ENCODE data around the gene FOXF1.

FOXF1 gene

DNA sequence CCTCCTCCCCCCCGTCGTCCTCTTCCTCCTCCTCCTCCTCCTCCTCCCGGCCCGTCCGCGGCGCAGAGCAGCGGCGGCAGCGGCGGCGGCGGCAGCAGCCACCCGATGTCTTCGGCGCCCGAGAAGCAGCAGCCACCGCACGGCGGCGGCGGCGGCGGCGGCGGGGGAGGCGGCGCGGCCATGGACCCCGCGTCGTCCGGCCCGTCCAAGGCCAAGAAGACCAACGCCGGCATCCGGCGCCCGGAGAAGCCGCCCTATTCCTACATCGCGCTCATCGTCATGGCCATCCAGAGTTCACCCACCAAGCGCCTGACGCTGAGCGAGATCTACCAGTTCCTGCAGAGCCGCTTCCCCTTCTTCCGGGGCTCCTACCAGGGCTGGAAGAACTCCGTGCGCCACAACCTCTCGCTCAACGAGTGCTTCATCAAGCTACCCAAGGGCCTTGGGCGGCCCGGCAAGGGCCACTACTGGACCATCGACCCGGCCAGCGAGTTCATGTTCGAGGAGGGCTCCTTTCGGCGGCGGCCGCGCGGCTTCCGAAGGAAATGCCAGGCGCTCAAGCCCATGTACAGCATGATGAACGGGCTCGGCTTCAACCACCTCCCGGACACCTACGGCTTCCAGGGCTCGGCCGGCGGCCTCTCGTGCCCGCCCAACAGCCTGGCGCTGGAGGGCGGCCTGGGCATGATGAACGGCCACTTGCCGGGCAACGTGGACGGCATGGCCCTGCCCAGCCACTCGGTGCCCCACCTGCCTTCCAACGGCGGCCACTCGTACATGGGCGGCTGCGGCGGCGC, at the start of gene FOXF1:
FOXF1 (plus strand) TSS at position 63 of the 797 bp plus-strand sequence; CDS start at position 106, 43 bp downstream.
- DNase-seq (ENCODE audit: low read depth in 2 of 2): no peak

DNA sequence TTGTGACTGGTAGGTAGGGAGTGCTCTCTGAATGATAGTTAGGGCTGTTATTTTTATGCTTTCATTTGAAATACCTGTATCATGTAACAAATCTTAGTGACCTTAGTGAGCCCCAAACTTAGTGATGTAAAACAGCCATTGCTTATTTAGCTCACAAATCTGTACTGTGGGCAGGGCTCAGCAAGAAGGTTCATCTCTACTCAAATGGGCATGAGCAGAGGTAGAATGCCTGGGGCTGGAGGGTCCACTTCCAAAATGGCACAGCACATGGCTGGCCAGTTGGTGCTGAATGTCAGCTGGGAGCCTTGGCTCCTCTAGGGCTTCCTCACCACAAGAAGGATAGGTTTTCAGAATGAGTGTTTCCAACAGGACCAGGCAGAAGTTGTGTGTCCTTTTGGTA, 49.3 kb upstream of the FOXF1 start:
- DNase-seq (ENCODE audit: low read depth in 2 of 2): no peak

DNA sequence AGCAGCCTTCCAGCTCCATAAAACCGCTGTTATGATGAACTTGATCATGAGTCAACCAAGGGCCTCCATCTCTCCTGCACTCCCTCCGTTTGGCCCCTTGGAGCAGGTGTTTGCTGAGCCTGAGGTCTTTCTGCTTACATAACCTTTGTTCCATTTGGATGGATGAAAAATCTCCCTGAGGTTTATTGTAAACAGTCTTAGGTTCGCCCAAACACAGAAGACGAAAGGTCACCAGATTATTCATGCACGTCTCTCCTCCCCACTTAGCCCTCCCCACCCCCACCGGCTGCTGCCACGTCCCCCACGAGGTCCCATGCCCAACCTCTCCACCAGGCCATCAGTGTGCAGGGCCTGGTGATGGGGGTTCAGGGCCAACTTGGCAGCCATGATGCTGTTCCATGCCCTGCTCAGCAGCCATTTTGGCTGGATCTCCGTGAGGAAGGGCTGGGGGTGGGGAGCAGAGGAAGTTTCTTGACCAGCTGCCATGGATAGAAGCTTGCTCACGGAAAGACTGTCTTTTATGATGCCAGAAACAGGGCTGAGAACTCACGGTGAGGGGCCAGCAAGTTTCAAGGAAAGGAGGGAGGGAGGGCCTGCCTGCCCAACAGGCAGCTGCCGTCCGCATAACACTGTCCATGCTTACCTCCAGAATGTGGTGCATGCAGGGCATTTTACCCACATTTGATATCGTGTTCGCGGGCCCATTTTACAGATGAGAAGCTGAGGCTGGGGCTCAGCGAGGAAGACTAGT, 47.8 kb upstream of the FOXF1 start:
- no peak for DNase-seq (ENCODE audit: low read depth in 2 of 2)

DNA sequence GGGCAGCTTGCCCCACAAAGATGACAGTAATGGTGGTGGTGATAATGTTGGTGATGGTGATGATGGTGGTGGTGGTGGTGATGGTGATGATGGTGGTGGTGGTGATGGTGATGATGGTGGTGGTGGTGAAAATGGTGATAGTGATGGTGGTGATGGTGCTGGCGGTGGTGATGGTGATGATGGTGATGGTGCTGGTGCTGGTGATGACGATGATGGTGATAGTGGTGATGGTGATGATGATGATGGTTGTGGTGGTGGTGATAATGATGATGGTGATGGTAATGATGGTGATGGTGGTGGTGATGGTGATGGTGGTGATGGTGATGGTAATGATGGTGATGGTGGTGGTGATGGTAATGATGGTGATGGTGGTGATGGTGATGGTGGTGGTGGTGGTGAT, 46.3 kb upstream of the FOXF1 start:
- no peak for DNase-seq (ENCODE audit: low read depth in 2 of 2)

DNA sequence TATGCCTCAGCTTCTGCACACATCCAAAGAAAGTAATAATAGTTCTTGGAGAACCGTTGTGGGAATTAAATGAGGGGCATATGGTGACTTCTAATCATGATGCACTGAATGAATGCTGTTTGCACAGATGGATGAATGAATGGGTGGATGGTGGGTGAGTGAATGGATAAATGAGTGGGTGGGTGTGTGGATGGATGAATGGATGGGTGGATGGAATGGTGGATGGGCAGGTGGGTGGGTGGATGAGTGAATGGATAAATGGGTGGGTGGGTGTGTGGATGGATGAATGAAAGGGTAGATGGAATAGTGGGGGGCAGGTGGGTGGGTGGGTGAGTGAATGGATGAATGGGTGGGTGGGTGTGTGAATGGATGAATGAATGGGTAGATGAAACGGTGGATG, 44.9 kb upstream of the FOXF1 start:
- DNase-seq (ENCODE audit: low read depth in 2 of 2): no peak

DNA sequence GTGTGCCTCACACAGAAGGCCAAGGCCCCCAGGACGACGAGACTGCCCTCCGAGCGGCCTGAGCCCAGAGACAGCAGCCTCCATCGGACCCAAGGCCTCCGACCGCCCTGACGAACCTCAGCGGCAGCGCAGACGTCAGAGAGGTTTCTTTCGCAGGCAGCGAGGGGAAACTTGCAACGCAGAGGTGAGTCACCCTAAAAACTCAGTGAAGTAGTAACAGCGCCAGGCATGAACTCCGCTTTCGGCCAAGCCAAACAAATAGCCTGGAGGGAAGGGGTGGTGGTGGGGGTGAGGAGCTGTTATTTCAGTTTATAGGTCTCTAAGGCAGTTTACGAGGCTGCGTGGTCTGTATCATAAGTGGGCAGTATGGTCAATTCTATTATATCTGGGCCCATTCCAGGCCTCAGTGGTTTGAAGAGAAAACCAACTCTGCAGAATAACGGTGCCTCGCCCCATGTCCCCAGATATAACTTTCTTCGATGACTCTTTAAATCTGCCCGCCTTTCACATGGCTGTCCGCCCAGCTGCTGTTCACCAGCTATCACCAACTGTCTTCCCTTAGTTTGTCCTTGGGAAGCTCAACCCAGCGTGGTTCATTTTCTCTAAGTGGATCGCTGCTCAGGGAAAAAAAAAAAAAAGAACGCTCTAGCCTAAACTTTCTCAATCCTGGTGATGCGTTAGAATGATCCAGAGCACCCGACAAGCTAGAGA, 43.5 kb upstream of the FOXF1 start:
- DNase-seq (ENCODE audit: low read depth in 2 of 2): no peak

DNA sequence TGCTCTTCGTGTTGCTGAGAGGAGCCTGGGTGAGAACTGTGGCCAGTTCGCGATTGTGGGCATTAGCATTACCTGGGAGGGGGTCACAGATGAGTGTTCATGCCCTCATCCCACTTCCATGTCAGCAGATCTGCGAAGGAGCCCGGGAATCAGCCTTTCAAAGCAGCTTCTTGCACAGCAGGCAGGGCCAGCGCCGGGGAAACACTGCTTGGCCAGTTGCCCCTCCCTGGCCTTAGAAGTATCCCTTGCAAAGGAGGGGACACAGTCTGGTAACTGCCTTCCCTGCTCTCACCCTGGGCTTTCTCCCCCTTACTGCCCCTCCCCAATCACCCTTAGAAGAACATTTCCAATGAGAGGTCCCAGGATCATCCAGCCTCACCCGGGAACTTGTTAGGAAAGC, 42.8 kb upstream of the FOXF1 start:
- DNase-seq (ENCODE audit: low read depth in 2 of 2): no peak

DNA sequence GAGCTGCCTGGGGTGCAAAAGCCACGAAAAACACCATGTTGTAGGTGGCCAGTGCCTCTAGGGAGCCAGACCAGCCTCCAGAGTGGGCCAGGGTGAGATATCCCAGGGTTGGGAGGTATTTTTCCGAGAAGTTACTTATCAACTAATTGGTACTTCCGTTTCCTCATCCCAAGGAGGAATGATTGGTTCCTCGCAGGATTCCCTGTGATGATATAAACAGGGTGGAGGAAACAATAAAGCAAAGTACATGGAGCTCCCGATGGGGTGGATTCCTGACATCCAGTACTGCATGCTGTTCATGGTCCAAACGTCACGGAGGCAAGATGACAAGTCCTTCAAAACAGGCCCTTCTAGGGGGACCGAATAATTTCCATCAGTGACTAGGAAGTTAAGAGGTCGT, 39.4 kb upstream of the FOXF1 start:
- no peak for DNase-seq (ENCODE audit: low read depth in 2 of 2)

DNA sequence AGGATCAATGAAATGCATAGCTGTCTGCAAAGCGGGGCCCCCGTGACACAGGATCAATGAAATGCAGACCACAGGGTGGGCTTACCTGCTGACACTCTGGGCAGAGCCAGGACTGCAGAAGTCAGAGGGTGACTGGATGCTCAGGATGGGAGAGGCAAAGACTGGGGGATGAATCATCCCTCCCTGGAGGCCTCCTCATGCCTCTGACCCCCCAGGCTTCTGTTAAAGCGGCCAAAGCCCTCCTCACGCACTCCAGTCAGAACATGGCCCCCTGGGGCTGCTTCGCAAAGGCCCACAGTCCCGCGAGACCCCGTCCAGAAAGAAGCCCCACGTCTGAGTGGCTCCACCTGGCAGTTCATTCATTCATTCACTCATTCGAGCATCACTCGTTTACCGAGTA, 38.4 kb upstream of the FOXF1 start:
- DNase-seq (ENCODE audit: low read depth in 2 of 2): no peak

DNA sequence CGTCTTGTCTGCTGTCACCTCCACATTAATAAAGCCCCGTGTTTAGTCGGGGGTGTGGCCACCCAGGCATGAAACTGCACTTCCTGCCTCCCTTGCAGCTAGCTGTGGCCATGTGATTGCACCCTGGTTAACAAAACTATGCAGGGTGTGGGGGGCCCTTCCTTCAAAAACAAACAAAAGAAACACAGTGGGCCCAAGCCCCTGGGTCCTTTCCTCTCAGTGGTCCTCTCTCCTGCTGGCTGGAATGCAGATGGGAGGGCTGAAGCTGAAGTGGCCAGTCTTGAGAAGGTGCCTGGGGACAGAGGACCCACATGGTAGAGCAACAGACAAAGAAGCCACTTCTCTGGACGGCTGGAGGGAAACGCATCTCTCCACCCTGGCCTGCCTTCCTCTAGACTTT, 38.0 kb upstream of the FOXF1 start:
- no peak for DNase-seq (ENCODE audit: low read depth in 2 of 2)

DNA sequence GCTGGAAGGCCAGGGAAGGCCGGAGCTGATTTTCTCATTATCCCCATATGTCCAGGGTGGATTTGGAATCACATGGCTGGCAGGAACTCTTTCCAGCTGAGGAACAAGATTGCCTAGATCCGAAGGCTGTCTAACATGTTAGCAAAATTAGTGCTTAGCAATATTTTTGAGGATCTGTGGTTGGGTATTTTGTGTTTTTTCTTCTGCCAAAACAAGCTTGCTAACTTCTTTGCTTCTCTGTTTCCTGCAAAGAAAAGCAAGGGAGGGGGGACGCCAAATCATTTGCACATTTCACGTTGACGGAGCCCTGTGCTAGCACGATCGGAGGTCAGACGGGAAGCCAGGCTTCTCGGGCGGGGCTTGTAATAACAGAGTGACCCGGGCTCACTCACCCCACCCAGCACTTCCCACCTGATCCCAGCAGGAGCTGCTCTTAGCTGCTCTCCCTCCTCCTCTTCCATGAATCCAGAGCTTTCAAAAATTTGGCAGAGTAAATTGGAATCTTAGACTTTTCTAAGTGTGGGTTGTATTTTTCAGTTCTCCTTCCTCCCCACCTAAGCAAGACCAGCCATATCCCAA, 33.3 kb upstream of the FOXF1 start:
- DNase-seq (ENCODE audit: low read depth in 2 of 2): no peak

DNA sequence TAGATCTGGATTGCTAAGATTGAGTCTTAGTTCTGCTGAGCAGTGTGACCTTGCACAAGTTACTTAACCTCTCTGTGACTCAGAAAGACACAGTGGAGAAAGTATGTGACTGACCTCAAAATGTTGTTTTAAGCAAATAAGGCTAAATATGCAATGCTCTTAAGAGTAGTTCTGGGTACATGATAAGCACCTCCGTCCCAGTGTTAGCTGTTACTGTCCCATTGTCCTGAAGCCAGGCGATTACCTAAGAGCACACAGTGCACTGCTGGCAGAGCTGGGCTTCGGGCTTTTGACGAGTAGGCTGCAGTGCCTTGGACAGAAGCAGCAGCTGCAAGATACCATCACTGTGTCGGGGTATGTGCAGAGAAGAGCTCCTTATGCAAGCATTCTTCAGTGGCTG, 32.7 kb upstream of the FOXF1 start:
- DNase-seq (ENCODE audit: low read depth in 2 of 2): no peak

DNA sequence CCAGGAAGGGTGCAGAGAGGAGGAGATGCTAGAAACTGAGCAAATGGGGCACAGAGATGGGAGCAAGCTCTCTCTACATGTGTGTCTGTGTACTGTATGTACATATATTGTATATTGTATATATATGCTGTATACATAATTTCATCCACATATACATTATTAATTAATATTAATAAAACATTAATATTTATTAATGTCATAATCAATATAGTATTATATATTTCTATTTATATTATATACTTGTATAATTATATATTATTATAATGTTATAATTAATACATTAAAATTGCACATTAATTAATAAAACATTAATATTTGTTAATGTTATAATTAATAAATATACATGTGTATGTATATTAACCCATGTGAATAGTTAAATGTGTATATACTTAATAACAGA, 31.5 kb upstream of the FOXF1 start:
- DNase-seq (ENCODE audit: low read depth in 2 of 2): no peak

DNA sequence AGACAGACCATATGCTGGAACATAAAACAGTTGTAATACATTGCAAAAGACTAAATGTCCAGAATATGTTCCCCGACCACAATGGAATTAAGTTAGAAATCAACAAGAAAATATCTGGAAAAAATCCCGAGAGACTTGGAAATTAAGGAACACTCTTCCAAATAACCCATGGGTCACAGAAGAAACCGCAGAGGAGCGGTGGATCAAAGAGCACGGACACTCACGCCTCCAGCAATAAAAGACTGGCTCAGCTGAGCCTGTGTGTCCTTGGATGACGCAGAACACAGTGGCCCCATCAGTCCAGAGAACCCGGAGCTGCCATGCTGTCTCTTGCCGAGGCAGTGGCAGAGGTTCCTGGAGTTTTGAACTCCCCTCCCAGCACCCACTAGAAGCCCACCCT, 30.9 kb upstream of the FOXF1 start:
- no peak for DNase-seq (ENCODE audit: low read depth in 2 of 2)

DNA sequence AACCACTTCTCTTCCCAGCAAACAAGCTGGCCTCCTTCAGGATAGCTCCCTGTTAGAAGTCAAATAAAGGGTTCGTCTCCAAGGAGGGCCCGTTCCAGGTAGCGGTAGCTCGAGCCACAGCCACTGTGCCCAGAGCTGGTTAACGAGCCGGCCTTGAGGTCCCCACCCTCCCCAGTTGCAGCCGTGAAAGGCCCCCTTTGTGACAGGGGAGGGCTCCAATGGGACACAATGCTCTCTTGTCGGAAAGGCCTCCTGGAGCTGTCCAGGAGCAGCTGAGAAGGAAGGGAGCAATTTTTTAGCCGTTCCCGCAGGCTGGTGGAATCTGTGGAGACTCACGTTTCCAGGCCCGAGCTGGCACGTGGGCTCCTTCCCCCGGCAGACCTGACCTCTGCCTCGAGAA, 29.9 kb upstream of the FOXF1 start:
- DNase-seq (ENCODE audit: low read depth in 2 of 2): no peak

DNA sequence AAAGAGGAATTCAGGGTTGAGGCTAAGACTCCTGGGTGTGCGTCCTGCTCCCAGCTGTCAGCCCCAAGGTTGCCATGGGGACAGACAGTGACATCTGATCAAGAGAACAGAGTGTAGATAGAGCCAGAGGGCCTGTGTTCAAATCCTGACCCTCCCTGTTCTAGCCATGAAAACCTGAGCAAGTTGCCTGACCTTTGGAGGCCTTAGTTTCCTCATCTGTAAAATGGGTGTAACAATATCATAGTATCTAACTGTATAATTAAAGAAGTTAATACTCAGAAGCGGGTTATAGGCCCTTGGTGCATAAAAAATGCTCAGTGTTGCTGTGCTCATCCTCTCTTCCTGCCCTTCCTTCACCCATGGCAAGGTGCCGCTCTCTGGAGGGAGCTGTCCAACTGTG, 28.7 kb upstream of the FOXF1 start:
- no peak for DNase-seq (ENCODE audit: low read depth in 2 of 2)

DNA sequence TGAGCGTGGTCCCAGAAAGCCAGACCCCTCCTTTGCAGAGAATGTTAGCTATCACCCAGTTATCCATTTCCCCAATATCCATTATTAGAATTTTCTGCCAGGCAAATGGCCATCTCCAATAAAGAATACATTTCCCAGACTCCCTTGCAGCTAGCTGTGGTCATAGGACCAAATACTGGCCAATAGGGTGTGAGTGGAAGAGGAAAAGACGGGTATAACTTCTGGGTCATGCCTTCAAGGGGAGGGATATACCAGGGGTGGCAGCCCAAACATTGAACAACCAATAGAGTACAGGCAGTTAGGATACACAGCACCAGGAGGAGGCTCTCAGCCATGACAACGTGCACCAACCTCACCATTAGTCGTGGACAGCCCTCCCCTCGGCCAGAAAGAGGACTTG, 26.1 kb upstream of the FOXF1 start:
- no peak for DNase-seq (ENCODE audit: low read depth in 2 of 2)

DNA sequence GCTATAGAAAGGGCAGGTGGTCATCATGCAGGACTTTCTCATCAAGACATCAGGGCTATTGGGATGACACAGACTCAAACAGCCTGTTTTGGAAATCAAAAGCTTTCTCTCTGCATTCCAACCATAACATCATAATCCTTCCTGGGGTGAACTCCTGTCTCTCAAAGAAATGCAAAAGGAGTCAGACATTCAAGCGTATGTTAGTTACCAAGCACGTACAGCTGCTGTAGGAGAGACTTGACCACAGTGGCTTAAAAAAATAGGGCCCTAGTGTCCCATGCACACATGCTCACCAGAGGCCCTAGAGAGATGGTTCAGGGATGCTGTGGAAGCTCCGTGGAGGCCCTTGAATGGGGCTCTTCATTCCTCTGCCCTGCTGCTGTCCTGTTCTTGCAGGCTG, 24.6 kb upstream of the FOXF1 start:
- no peak for DNase-seq (ENCODE audit: low read depth in 2 of 2)

DNA sequence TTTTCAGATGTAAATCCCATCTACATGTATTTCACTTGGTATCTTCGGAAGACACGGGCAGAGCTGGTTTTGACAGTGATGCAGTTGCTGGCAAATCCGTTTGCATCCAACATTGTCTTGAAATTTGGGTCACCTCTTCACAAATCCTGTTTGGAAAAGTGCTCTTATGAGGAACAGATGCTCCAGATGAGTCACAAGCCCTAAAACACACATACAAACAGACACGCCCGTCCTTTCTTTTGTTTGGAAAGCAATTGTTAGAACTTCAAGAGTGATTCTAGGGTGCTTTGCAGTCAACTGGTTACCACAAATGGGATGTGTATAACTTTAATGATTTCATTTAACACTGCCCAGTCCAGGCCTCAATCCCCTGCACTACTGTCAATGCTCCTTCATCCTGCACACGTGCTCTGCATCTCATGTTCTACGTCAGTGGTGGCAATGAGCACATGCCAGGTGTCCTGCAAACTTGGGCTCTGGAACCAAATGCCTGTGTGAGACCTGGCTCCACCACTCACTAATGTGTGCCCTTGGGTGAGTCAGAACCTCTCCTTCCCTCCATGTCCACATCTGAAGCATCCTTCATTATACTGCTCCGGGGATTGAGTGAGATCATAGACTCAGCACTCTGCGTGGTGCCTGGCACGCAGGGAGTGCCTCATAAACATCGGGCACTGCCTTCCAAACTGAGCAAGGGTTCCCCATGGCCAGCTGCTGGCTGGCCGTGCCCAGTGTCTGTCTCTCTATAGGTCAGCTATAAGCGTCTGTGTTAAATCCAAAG, 19.3 kb upstream of the FOXF1 start:
- DNase-seq (ENCODE audit: low read depth in 2 of 2): no peak

DNA sequence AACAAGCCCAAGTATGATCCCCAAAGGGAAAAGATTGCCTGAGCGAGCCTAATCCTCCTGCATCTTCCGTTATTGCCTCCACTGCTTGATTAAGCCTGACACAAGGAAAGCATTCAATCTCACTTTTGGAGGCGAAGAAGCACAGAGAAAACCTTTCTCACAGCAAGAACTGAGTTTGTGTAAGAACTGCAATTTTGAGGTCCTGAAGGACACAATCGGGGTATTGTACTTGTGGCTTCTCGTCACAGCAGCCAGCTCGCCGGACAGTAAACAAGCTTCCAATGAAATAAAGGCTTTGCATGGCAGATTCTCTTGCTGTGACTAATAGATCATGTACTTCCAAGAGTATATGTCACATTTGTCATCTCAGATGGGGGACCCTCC, 18.7 kb upstream of the FOXF1 start:
- DNase-seq (ENCODE audit: low read depth in 2 of 2): no peak

DNA sequence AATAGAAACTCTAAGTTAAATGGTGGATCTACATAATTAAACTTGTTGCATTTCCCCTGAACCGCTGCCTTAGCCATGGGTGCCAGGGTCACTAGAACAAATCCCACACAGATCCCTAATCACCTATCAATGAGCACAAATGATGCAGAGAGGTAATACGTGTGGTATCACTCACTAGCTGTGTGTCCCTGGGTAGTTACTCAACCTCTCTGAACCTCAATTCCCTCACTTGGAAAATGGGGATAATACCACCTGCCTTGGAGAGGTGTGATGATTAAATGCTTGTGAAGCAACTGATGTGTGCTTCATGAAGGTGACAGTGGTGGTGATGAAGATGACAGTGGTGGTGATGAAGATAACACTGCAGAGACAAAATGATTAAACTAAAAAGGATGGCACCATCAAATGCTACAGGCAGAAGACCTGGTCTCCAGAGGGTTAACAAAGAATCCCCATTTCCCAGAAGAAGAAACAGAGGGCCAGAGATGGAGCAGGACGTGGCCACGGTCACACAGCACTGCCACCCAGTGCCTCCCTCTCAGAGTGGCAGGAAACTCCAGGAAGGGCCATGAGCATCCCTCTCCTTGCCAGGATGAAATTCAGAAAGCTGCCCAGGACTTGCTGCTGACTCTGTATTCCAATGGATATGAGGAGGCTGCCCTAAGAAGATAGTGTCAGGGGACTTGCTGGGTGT, 17.9 kb upstream of the FOXF1 start:
- DNase-seq (ENCODE audit: low read depth in 2 of 2): no peak
